ENCODE results near the gene APRT.

- TF ChIP-seq CTCF (IDR thresholded peaks at IDR 0.05) (peak; percentile 75), ZFX (IDR thresholded peaks at IDR 0.05; ENCODE audit: borderline replicate concordance) (no peak)
These were observed 27.4 kb upstream of the APRT start for GRCh38 chr16:88839026-88839529.

Data from 22Rv1 (cell line).